GM23338 (cell line): ENCODE data around the gene ILKAP. TPM values are rescaled to one million over a fixed set of nuclear protein-coding genes. Genes with fewer than 3 reads are reported as not detected.

Source experiments
- ATAC-seq: fragments of 200-7000 bp; cut with Tn5 transposase; 3 replicates; pipeline ENCODE4 v1.9.1; 2020
- DNase-seq: peaks from one replicate; pipeline ENCODE4 v3.0.0-alpha.2; 2015; ENCODE audit warnings: low spot score
- H2AFZ ChIP-seq: fragments of 200-600 bp; sonication (generic); 2 replicates; pipeline ENCODE4 v1.8.0; 2016; ENCODE audit warnings: antibody characterized with exemption, mild to moderate bottlenecking, moderate library complexity
- H3F3A ChIP-seq: fragments of 200-600 bp; sonication (generic); replicated peaks from 2 replicates; pipeline ENCODE4 v1.8.0; 2017; ENCODE audit warnings: antibody characterized with exemption, mixed run types, low read depth
- H3K27ac ChIP-seq: fragments of 200-600 bp; sonication (generic); 2 replicates; pipeline ENCODE4 v1.6.1; 2016; ENCODE audit warnings: low read depth
- H3K27me3 ChIP-seq: fragments of 200-600 bp; sonication (generic); 2 replicates; pipeline ENCODE4 v1.8.0; 2016; ENCODE audit warnings: mild to moderate bottlenecking, mixed run types, moderate library complexity; ENCODE audit not compliant: insufficient read depth
- H3K36me3 ChIP-seq: fragments of 200-600 bp; sonication (generic); 2 replicates; pipeline ENCODE4 v1.8.0; 2016; ENCODE audit warnings: mild to moderate bottlenecking; ENCODE audit not compliant: insufficient read depth
- H3K4me1 ChIP-seq: fragments of 200-600 bp; sonication (generic); 2 replicates; pipeline ENCODE4 v1.8.0; 2016; ENCODE audit warnings: mild to moderate bottlenecking, moderate library complexity; ENCODE audit not compliant: insufficient read depth
- H3K4me2 ChIP-seq: fragments of 200-600 bp; sonication (generic); 2 replicates; pipeline ENCODE4 v1.7.1; 2017; ENCODE audit warnings: mixed run types
- H3K4me3 ChIP-seq: fragments of 200-600 bp; sonication (generic); 2 replicates; pipeline ENCODE4 v1.6.1; 2016; ENCODE audit warnings: mixed run types
- H3K79me2 ChIP-seq: fragments of 200-600 bp; sonication (generic); replicated peaks from 2 replicates; pipeline ENCODE4 v1.8.0; 2017; ENCODE audit warnings: mild to moderate bottlenecking; ENCODE audit not compliant: insufficient read depth
- H3K9me2 ChIP-seq: fragments of 200-600 bp; sonication (generic); 2 replicates; pipeline ENCODE4 v1.8.0; 2017; ENCODE audit not compliant: insufficient read depth
- H4K20me1 ChIP-seq: fragments of 200-600 bp; sonication (generic); replicated peaks from 2 replicates; pipeline ENCODE4 v1.8.0; 2017; ENCODE audit warnings: mild to moderate bottlenecking; ENCODE audit not compliant: insufficient read depth
- H3K27ac Mint-ChIP-seq: 2 replicates; pipeline ENCODE4 v1.8.0; 2020; ENCODE audit warnings: inconsistent platforms, mild to moderate bottlenecking, moderate library complexity, mixed read lengths
- H3K27me3 Mint-ChIP-seq: 3 replicates; pipeline ENCODE4 v1.8.0; 2022; ENCODE audit warnings: low read depth, mild to moderate bottlenecking, moderate library complexity, mixed read lengths, inconsistent platforms; ENCODE audit not compliant: insufficient read depth, poor library complexity
- H3K36me3 Mint-ChIP-seq: 3 replicates; pipeline ENCODE4 v1.8.0; 2021; ENCODE audit warnings: low read depth, mild to moderate bottlenecking, inconsistent platforms, moderate library complexity, mixed read lengths
- H3K4me1 Mint-ChIP-seq: 3 replicates; pipeline ENCODE4 v1.8.0; 2020; ENCODE audit warnings: mild to moderate bottlenecking, inconsistent platforms, mixed read lengths
- H3K4me3 Mint-ChIP-seq: 3 replicates; pipeline ENCODE4 v1.8.0; 2021; ENCODE audit warnings: moderate library complexity, mild to moderate bottlenecking, inconsistent platforms, mixed read lengths
- H3K9me3 Mint-ChIP-seq: 3 replicates; pipeline ENCODE4 v1.8.0; 2020; ENCODE audit warnings: moderate library complexity, mild to moderate bottlenecking, inconsistent platforms, mixed read lengths
- CREB1 ChIP-seq: fragments of 250-450 bp; sonication (Bioruptor Pico); IDR thresholded peaks from 2 replicates; pipeline ENCODE4 v1.5.0; 2020; ENCODE audit warnings: low read depth, mild to moderate bottlenecking, moderate library complexity
- CTCF ChIP-seq, 2 experiments: fragments of 200-600 bp in 1 of 2; sonication (generic) in 1 of 2; conservative IDR thresholded peaks; 2 replicates each; pipeline versions ENCODE4 v1.5.1 to v1.6.1; 2016 to 2017; ENCODE audit warnings: antibody characterized with exemption in 2 of 2, low read depth in 2 of 2, mild to moderate bottlenecking in 2 of 2, moderate library complexity in 1 of 2
- EZH2 ChIP-seq: fragments of 200-600 bp; sonication (generic); IDR thresholded peaks from one replicate; pipeline ENCODE4 v1.8.0; 2017; ENCODE audit warnings: antibody characterized with exemption, mild to moderate bottlenecking, low read depth; ENCODE audit not compliant: unreplicated experiment
- EZH2phosphoT487 ChIP-seq: fragments of 200-600 bp; sonication (generic); IDR thresholded peaks from one replicate; pipeline ENCODE4 v1.8.1; 2018; ENCODE audit warnings: antibody characterized with exemption; ENCODE audit not compliant: unreplicated experiment
- JUNB ChIP-seq: IDR thresholded peaks from one replicate; pipeline ENCODE4 v1.6.1; 2016; ENCODE audit warnings: antibody characterized with exemption; ENCODE audit not compliant: unreplicated experiment
- NANOG ChIP-seq: IDR thresholded peaks from 2 replicates; pipeline ENCODE4 v1.6.1; 2016; ENCODE audit warnings: antibody characterized with exemption, borderline replicate concordance
- POLR2AphosphoS5 ChIP-seq: IDR thresholded peaks from 2 replicates; pipeline ENCODE4 v1.6.1; 2016; ENCODE audit warnings: antibody characterized with exemption, low read depth
- STAT1 ChIP-seq: IDR thresholded peaks from one replicate; pipeline ENCODE4 v1.6.1; 2016; ENCODE audit warnings: antibody characterized with exemption; ENCODE audit not compliant: unreplicated experiment
- ZNF114 ChIP-seq: fragments of 250-450 bp; sonication (Bioruptor Pico); IDR thresholded peaks from 2 replicates; pipeline ENCODE4 v1.5.0; 2020; ENCODE audit warnings: mild to moderate bottlenecking, moderate library complexity
- ZNF331 ChIP-seq: fragments of 250-450 bp; sonication (Bioruptor Pico); IDR thresholded peaks from 2 replicates; pipeline ENCODE4 v1.5.0; 2020; ENCODE audit warnings: low read depth, mild to moderate bottlenecking, moderate library complexity
- ZNF462 ChIP-seq: fragments of 250-450 bp; sonication (Bioruptor Pico); IDR thresholded peaks from 2 replicates; pipeline ENCODE4 v1.5.0; 2020; ENCODE audit warnings: mild to moderate bottlenecking, moderate library complexity
- polyA plus RNA-seq: library from polyadenylated mRNA; unstranded; fragments of >200 nt; fragmentation: Nextera tagmentation; extraction: Ambion mirVana; gene quantifications from 2 replicates; pipeline ENCODE4 v1.2.1, GENCODE V29; 2016
- total RNA-seq: library from RNA; depleted of rRNA; stranded (reverse); fragments of >200 nt; shearing (Covaris generic); gene quantifications from 2 replicates; pipeline ENCODE4 v1.2.3, GENCODE V29; 2014
- TF ChIP-seq, protein P1 (sequence below): IDR thresholded peaks from one replicate; pipeline ENCODE4 v1.6.1; 2018; ENCODE audit warnings: antibody characterized with exemption; ENCODE audit not compliant: unreplicated experiment
- TF ChIP-seq, protein P2 (sequence below): IDR thresholded peaks from 2 replicates; pipeline ENCODE4 v1.6.1; 2016; ENCODE audit warnings: antibody characterized with exemption

ILKAP gene
- total and polyA plus RNA-seq, 2 experiments from 2014 or later = 17.0 to 35.9 TPM

DNA sequence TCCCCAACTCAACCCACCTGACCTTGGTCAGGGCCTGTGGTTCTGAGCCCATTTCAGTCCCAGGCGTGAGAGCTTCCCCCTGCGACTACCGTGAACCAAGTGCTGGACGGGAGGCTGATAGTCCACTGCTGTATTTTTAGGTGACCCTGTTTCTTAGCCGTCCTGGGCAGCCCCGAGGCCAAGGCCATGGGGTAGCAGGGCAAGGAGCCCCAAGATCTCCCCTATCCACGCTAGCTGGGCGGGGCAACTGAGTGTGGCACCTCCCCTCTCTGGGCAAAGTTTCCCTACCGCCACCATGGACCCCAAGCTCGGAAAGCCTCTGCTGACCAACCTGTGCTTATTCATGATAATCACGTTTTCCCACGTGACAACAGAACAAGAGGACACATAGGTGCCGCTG, 65.6 kb downstream of the ILKAP start:
- Histone ChIP-seq H3K79me2 (no peaks in the 10 kb centered on the region), H3K27me3 (no peaks in the 10 kb centered on the region), H2AFZ (no peak overlapping the region), H3K36me3 (no peaks in the 10 kb centered on the region), H3K4me1 (no peaks in the 10 kb centered on the region), H3F3A (no peaks in the 10 kb centered on the region), H3K4me3 (no peak overlapping the region), H3K9me2 (no peaks in the 10 kb centered on the region), H3K4me2 (no peak overlapping the region), H3K27ac (no peak overlapping the region), H4K20me1 (no peaks in the 10 kb centered on the region)
- ATAC-seq (no peak), DNase-seq (no peak)
- no peak overlapping the region for H3K4me3 Mint-ChIP-seq
- no peaks in the 10 kb centered on the region for H3K36me3 Mint-ChIP-seq
- TF ChIP-seq ZNF331 = no peak
- TF ChIP-seq STAT1 = no peak
- TF ChIP-seq EZH2 = no peak
- no peak for TF ChIP-seq CREB1 (CRISPR knock-in tag)
- no peak for TF ChIP-seq POLR2AphosphoS5
- TF ChIP-seq ZNF114 (CRISPR knock-in tag) = no peak
- TF ChIP-seq EZH2phosphoT487 = no peak
- TF ChIP-seq JUNB = no peak
- TF ChIP-seq ZNF462 (CRISPR knock-in tag) = no peak
- TF ChIP-seq, protein P1, sequence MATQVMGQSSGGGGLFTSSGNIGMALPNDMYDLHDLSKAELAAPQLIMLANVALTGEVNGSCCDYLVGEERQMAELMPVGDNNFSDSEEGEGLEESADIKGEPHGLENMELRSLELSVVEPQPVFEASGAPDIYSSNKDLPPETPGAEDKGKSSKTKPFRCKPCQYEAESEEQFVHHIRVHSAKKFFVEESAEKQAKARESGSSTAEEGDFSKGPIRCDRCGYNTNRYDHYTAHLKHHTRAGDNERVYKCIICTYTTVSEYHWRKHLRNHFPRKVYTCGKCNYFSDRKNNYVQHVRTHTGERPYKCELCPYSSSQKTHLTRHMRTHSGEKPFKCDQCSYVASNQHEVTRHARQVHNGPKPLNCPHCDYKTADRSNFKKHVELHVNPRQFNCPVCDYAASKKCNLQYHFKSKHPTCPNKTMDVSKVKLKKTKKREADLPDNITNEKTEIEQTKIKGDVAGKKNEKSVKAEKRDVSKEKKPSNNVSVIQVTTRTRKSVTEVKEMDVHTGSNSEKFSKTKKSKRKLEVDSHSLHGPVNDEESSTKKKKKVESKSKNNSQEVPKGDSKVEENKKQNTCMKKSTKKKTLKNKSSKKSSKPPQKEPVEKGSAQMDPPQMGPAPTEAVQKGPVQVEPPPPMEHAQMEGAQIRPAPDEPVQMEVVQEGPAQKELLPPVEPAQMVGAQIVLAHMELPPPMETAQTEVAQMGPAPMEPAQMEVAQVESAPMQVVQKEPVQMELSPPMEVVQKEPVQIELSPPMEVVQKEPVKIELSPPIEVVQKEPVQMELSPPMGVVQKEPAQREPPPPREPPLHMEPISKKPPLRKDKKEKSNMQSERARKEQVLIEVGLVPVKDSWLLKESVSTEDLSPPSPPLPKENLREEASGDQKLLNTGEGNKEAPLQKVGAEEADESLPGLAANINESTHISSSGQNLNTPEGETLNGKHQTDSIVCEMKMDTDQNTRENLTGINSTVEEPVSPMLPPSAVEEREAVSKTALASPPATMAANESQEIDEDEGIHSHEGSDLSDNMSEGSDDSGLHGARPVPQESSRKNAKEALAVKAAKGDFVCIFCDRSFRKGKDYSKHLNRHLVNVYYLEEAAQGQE = no peak
- no peak for TF ChIP-seq NANOG
- no peak for TF ChIP-seq CTCF (conservative IDR thresholded peaks at IDR 0.05; ENCODE audit: low read depth in 2 of 2)
- TF ChIP-seq, protein P2, sequence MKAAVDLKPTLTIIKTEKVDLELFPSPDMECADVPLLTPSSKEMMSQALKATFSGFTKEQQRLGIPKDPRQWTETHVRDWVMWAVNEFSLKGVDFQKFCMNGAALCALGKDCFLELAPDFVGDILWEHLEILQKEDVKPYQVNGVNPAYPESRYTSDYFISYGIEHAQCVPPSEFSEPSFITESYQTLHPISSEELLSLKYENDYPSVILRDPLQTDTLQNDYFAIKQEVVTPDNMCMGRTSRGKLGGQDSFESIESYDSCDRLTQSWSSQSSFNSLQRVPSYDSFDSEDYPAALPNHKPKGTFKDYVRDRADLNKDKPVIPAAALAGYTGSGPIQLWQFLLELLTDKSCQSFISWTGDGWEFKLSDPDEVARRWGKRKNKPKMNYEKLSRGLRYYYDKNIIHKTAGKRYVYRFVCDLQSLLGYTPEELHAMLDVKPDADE = no peak
- H3K27ac Mint-ChIP-seq = no peak overlapping the region
- peaks cover 8% of the 10 kb centered on the region for H3K27me3 Mint-ChIP-seq
- no peaks in the 10 kb centered on the region for H3K9me3 Mint-ChIP-seq
- H3K4me1 Mint-ChIP-seq = peaks cover 5% of the 10 kb centered on the region; the same call in 1 of the 3 replicates
